Liver (tissue), 3 donors: Measurements from ENCODE around the gene CLOCK.

Experiments used
- SP1 ChIP-seq: IDR thresholded peaks from 2 replicates; pipeline ENCODE4 v1.6.1; 2018; ENCODE audit warnings: antibody characterized with exemption, mild to moderate bottlenecking
- YY1 ChIP-seq: IDR thresholded peaks from 2 replicates; pipeline ENCODE4 v1.6.1; 2016; ENCODE audit warnings: antibody characterized with exemption, mild to moderate bottlenecking
- TF ChIP-seq, protein P1 (sequence below): IDR thresholded peaks from 2 replicates; pipeline ENCODE4 v1.6.1; 2016; ENCODE audit warnings: antibody characterized with exemption
- TF ChIP-seq, protein P2 (sequence below): fragments of 150-350 bp; IDR thresholded peaks from 2 replicates; pipeline ENCODE4 v1.5.1; 2017; ENCODE audit warnings: improper control_type of control experiment, low read depth, low read length; ENCODE audit not compliant: missing input control
- donor health status: healthy.
- donor health status: healthy.

- TF ChIP-seq, protein P1, sequence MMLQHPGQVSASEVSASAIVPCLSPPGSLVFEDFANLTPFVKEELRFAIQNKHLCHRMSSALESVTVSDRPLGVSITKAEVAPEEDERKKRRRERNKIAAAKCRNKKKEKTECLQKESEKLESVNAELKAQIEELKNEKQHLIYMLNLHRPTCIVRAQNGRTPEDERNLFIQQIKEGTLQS = no peak
- TF ChIP-seq, protein P2, sequence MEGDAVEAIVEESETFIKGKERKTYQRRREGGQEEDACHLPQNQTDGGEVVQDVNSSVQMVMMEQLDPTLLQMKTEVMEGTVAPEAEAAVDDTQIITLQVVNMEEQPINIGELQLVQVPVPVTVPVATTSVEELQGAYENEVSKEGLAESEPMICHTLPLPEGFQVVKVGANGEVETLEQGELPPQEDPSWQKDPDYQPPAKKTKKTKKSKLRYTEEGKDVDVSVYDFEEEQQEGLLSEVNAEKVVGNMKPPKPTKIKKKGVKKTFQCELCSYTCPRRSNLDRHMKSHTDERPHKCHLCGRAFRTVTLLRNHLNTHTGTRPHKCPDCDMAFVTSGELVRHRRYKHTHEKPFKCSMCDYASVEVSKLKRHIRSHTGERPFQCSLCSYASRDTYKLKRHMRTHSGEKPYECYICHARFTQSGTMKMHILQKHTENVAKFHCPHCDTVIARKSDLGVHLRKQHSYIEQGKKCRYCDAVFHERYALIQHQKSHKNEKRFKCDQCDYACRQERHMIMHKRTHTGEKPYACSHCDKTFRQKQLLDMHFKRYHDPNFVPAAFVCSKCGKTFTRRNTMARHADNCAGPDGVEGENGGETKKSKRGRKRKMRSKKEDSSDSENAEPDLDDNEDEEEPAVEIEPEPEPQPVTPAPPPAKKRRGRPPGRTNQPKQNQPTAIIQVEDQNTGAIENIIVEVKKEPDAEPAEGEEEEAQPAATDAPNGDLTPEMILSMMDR = no peak
- no peak for TF ChIP-seq YY1
- no peak for TF ChIP-seq SP1
These were observed 140.2 kb downstream of the CLOCK start for GRCh38 chr4:55406545-55406944.
